GM19193 (cell line): Measurements from ENCODE around the gene SCD5.

Source experiments
- POLR2A ChIP-seq: IDR thresholded peaks from 4 replicates; pipeline ENCODE4 v1.6.1; 2011; ENCODE audit not compliant: insufficient read depth, insufficient read length; ENCODE audit errors: extremely low read depth

Gene SCD5

DNA sequence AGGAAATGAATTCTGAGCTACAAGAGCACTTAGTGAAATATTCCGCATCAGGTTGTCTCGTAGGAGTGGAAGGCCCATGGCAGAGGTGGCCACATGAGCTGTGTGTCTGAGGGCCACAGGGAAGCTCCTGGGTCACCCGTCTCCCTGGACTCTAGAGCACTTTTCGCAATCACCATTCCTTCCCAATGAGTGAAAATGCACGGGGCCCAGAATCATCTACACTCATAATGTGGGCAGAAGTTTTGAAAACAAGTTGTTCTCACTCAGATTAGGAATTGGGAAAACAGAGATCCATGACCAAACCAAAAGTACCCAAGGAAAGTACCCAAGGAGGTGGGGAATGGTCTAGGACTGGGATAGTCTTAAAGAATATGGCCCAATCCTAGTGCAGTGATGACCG lies 94.4 kb downstream of the SCD5 start:
- no peak for TF ChIP-seq POLR2A

DNA sequence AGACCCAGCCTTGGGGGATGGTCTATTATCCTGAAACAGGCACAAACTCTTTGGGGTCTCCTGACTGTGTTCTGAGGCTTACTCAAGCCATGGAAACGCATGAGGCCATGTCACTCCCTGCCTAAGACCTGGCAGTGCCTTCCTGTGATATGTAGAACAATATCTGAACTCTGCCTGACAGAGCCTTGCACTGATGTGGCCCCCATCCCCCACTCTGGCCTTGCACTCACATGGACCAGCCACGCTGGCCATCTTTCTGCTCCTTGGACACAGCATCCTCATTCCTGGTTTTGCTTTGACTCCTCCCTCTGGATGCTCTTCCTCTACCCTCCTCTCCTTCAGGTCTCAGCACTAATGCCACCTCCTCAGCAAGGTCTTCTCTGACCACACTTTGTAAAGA lies 100.2 kb downstream of the SCD5 start:
- no peak for TF ChIP-seq POLR2A

DNA sequence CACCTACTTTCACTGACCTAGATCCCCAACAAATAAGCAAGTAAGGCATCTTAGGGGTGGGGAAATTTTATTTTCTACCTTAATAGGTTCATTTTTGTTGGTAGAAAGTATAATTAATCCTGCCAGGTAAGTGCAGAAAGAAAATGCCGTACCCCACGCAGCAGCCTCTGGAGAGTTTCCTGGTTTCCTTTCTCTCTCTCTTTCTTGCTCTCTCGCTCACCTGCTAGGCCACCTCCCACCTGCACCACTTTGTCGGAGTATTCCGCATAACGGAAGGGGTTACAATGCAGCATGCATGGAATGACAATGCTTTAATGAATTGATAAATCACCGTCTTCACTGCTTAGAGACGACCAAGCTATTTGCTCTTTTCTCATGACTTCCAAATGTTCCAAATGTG lies 101.0 kb downstream of the SCD5 start:
- TF ChIP-seq POLR2A: no peak

DNA sequence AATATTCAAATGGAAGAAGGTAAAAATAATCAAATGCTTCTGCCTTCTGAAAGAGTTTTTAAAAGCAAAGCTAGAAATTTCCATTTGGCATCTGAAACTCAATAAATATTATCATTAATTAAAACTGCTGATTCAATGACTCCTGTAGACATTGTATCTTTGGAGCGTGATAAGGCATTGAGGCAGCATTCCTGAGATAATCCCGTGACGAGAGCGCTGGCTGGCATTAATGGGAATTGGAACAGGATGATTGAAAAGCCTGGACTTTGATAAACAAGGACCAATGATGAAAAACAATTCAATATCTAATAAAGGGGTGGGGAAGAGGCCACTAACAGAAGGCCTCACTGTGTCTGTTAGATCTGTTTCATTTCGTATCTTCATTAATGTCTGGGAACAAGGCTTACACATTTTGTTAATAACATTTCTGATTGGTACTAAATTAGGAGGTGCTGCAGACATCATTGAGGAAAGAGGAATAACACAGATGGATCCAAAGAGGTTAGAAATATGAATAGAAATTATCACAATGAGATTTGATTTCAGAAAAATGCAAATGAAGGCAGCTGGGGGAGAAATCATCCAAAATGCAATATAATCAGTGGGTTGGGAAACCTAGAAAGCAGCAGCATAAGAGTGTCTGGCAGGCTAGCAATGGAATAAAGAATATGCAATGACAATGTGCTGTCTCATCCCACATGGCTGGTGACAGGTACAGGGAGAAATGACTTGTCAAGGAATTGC lies 102.3 kb downstream of the SCD5 start:
- TF ChIP-seq POLR2A: no peak

DNA sequence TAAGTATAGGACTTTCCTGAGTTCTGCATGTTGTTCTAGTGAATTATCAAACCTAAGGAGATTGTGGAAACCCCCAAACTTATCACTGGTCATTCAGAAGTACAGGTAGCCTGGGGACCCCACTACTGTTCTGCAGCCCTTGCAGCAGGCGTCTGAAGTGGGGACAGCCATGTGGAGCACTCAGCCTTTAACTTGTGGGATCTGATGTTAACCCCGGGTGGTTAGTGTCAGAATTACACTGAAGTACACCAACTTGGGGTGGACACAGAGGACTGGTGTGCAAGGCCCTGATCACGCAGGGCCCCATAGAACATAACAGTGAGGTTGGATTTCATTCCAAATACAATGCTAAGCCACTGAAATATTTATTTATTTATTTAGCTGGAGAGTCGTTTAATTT lies 103.7 kb downstream of the SCD5 start:
- TF ChIP-seq POLR2A: no peak

DNA sequence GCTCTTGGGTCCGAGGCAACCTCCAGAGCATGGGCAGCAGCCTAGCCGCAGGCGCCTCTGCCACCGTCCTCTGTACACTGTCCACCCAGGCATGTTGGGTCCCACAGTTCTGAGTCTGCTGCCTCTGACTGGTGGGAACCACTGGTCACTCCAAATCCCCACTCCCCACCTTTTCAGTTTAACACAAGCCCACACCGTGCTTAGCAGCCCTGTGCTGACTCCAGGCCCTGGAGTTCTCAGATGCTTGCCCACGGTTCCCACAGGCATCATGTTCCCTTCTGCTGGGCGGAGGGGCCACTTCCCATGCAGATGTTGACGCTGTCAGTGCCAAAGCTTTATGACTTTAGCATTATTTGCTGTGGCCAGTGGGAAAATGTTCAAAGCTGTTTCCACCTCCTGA lies 104.5 kb downstream of the SCD5 start:
- no peak for TF ChIP-seq POLR2A

DNA sequence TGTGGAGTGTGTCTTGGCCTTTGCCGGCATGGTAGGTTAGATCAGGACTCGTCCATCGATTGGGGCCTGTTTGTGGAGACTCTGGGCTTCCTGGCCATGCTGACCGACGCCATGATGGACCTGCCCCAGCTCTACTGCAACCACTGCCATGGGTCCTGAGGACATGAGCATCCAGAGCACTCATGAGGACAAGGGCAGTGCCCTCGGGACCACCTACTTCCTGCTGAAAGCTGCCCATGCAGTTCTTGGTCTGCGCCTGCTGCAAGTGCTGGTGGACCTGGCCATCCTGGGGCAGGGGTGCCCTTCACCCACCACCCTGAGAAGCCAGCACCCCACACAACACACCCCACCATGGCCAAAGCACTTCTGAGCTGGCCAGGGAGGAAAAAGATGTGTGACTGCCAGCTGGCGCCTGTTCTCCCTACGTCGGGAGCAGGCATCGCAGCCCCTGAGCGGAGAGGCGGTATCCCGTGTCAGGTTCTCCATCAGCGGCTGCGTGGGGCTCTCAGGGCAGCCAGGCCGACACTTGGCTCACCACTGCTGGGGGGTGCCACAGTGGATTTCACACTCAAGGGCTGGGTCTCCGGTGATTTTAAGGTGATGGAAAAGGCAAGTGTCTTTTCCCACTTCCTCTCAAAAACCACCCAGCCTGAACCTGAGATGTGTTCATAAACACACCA lies 106.4 kb downstream of the SCD5 start:
- no peak for TF ChIP-seq POLR2A

DNA sequence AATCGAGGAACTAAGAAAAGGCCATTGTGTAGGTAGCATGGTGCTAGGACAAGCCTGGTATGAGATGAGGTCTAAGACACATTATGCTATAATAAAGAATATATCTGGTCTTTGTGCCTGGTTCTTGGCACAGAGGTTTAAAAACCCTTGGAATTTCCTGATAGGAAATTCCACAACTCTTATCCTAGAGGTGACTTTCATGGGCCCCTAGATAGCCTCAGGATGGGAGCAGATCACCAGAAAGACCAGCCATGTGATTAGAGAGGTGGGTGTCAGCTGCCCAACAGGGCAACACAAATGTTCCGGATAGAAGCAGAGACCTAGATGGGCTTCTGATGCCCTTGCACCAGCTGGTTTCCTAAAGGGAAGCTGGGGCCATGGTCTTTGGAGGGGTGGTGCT lies 107.2 kb downstream of the SCD5 start:
- no peak for TF ChIP-seq POLR2A

DNA sequence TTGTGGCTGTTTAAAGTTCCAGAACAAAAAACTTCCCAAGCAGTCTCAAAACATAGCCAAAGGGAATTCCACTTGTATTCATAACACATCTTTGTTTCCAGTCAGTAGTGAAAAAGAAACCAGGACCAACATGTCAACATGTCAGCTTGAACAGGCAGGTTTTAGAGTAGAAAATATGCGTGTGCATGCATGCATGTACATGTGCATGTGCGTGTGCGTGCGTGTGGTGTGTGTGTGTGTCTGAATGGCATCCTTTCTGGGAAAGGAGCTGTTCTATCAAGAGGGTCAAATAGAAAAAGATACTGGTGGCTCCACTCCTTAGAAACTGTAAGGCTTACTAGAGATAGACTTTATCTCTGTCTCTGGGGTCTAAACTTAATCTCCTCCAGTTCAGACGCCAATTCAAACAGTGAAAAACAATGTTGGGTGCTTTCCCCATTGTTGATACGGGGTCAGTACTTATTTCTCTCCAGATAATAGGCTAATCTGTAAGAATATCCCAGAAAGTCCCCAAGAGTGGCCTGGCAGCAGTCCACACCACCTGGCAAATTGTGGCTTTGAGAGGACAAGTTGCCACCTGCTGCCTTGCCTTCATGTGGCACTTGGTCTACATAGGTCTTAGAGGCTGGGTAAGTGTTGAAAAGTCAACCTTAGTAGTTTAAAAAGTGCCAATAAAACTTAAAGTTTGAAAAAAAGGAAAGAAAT lies 110.4 kb downstream of the SCD5 start:
- no peak for TF ChIP-seq POLR2A

DNA sequence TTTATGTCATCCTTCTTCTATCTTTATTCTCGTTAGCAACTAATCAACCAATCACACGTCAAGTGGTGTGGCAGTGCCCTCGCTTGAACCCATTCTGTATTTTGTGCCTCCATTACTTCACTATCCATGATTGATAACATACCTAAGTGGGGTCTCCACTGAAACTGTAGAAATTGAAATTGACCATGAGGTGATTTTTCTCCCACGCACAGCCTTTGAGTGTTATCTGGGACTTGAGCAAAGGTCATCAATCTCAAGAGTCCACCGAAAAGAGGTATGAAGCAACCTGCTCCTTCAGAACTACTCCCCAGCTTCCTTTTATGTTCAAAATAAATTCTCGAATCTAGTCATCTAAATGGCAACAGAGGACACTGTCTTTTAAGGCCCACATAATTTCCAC lies 111.1 kb downstream of the SCD5 start:
- TF ChIP-seq POLR2A: no peak

DNA sequence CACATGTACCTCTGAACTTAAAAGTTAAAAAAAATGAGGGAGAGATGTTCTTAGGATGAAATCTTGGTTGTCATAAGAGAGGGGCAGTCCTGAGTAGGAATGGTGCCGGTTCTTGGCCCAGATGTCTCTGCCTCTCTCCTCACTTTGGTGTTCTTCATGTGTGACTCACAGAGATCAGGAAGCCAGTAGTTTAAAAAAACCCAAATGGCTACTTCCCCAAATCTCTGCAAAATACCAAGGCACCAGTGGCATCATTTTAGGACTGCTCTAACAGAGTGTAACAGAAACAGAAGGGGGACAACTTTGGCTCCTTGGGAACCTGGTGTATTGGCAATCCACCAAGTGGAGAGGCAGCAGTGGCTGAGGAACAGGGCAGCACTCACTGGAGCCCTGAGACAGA lies 116.8 kb downstream of the SCD5 start:
- no peak for TF ChIP-seq POLR2A

DNA sequence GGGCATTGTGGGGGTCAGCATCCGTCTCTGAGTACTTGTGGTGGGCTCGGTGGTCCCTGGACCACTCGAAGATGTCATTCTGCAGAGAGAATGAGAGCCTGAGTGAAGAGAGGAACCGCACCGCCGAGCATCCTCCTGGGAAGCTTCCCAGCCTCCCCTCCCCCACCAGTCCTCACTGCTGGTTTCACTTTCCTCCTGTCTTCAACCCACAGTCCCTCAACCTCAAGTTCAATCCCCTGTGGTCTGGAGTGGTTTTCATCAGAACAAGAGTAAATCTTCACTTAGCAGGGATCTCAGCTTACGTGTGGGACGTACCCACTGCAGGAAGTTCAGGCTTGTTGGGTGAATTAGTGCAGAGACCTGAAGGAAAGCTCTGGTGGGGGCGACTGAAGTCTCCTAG lies 117.8 kb downstream of the SCD5 start:
- no peak for TF ChIP-seq POLR2A

DNA sequence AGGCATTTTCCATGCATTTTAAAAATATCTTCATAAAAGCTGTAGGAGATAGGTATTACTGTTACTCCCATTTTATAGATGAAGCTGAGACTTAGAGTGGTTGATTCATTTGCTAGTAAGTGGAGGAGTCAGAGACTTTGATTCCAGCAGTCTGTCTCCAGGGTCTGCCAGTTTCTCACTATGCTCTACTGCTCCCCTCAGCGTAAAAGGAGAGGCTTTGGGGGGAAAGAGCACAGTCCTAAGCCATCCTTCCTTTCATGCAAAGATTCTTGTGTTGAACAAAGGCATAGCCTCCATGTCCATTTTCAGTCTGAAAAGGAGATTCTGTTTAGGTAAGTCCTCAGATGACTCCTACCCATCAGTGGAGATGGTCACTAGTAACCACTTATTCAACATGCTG lies 119.1 kb downstream of the SCD5 start:
- TF ChIP-seq POLR2A: no peak

DNA sequence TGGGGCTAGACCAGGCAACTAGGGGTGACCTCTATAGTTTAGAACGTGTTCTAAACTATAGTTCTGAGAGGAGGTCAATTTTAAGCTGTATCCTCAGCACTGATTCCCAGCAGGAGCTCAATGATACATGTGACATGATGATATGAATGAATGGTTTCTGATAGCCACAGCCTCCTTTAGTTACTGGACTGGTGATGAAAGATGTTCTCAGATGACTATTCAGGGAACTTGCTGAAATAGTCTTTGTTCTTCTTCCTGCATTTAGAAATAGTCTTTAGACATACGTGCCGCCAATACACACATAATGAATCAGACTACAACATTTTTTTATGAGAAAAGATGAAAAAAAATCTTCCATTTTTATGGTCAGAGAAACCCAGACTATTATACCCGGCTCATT lies 120.5 kb downstream of the SCD5 start:
- no peak for TF ChIP-seq POLR2A

DNA sequence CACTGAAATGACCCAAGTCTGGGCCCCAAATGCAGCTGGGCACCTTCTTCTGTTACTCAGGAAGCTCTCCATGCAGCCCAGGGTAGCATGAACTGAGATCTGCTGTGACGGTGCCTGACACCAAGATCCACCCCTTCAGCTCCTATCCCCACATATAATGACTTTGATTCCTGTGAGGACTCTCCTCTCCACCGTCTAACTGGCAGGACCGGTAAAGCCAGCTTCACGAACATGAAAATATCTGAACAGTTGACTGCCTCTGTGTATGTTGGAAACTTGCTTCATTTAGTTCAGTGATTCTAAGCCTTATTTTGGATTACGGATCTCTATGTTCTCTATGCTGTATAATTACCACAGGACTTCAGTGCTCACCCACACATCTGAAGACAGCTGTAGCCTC lies 121.3 kb downstream of the SCD5 start:
- no peak for TF ChIP-seq POLR2A
